SKM-1 (cell line): Measurements from ENCODE around the gene SEPTIN2.
"Not testable (repeated sequence)": the region's sequence is repeated elsewhere in the genome, so short reads cannot be mapped to it uniquely, and the experiment has no call there.

ENCODE experiments used
- DNase-seq: peaks from one replicate; lab custom pipeline; 2025; ENCODE audit not compliant: unreplicated experiment; lab: John Stamatoyannopoulos, UW

The SEPTIN2 gene

DNA sequence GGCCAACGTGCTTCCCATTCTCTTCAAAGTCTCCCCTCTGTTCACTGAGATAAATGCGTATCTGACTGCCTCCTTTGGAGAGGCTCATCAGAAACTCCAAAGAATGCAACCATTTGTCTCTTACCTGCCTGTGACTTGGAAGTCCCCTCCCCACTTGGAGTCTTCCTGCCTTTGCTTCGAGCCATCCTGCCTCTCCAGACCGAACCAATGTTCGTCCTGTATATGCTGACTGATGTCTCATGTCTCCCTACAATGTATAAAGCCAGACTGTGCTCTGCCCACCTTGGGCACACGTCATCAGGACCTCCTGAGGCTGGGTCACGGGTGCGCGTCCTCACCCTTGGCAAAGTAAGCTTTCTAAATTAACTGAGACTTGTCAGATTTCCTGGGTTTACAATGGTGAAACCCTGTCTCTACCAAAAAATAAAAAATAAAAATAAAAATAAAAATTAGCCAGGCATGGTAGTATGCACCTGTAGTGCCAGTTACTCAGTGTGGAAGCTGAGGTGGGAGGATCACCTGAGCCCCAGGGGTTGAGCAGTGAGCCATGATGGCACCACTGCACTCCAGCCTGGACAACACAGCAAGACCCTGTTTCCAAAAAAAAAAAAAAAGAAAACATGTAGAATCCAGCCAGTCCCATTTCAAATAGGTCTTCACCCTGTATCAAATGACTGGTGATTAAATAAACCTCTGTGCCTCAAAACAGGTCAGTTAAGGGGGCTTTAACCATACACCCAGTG, 29.2 kb upstream of the SEPTIN2 start:
- DNase-seq = no peak

GRCh38 chr2:241288324-241288888, 27.3 kb upstream of the SEPTIN2 start:
- no peak for DNase-seq

- DNase-seq = no peak
Observed at GRCh38 chr2:241289053-241289452, 26.7 kb upstream of the SEPTIN2 start.

DNA sequence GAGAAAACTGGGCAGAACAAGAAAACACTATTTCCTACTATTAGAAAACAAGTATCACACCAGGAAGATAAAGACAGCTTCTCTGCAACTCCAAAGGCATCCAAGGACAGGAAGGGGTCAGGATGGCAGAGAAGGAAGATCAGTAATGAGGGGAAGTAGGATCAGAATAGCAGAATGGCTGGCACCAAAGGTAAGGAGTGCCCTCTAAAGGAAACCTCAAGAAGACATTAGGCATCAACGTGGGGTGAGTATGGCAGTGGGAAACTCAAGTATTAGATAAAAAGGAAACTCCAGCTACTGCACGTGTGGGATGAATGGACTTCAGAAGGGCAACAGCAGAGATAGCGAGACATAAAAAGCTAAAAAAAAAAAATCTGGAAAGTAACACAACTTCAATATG, 26.1 kb upstream of the SEPTIN2 start:
- no peak for DNase-seq

GRCh38 chr2:241291153-241291552, 24.6 kb upstream of the SEPTIN2 start:
- DNase-seq = no peak

- DNase-seq = no peak
Observed at GRCh38 chr2:241291977-241292376, 23.7 kb upstream of the SEPTIN2 start.

GRCh38 chr2:241293378-241293797, 22.3 kb upstream of the SEPTIN2 start:
- not testable (repeated sequence) for DNase-seq

DNA sequence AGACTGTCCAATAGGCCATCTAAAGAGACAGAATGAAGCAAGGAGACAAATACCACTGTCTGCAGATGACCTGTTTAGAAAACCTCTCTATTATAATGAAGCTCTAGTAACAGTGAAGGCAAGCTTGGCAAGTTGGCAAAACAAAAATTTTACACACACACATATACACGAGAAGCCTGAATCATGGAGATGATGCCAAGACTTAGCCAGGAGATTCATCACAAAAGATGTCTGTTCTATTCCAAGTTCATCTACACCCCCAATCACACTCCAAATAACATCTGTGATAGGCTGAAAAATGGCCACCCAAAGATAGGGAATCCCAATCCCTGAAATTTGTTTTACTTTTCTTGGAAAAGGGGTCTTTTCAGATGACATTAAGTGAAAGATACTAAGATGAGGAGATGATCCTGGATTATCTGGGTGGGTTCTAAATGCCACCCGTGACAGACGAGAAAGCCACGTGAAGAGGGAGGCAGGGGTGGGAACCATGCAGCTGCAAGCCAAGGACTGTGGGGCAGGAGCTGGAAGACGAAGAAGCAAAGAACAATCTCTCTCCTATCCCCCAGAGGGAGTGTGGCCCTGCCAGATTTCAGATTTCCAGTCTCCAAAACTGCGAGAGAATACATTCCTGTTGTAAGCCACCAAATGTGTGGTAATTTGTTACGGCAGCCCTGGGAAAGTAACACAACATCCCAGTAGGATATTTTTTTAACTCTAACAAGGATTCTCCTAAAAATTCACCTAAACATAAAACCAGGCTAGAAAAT, 20.2 kb upstream of the SEPTIN2 start:
- DNase-seq = no peak

DNA sequence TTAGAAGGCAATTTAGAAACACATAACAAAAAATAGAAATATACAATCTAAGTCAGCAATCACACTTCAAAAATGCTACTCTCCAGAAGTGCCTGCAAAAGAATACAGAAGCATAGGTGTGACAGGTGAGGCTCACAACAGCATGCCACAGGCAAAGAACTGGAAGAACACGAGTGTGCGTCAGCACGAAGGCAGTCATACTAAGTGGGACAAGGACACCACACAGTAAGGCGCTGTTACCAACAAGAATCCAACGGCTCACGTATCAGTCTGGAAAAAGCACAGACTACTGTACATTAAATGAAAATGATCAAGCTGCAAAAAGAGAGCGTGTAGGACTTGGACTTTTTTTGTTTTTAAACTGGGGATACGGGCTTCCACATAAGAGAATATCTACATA, 19.0 kb upstream of the SEPTIN2 start:
- DNase-seq = no peak

GRCh38 chr2:241298673-241299072, 17.1 kb upstream of the SEPTIN2 start:
- DNase-seq = no peak

DNA sequence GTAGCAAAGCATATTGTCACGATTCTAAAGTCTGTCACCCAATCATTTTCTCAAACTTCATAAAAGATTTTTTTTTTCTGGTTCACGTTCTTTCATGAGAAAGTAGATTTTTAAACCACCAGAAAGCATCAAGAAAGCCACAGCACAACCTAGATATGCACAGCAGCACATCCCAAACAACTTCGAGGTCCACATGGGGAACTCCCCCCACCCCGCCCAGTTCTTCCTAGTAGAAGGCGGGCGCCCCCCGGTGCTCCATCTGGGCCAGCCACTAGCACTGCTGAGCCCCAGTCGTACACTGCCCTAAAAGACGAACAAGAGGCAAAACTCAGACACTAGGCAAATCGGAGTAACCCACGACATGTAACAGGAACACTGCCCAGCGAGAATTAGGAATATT, 15.7 kb upstream of the SEPTIN2 start:
- no peak for DNase-seq

DNA sequence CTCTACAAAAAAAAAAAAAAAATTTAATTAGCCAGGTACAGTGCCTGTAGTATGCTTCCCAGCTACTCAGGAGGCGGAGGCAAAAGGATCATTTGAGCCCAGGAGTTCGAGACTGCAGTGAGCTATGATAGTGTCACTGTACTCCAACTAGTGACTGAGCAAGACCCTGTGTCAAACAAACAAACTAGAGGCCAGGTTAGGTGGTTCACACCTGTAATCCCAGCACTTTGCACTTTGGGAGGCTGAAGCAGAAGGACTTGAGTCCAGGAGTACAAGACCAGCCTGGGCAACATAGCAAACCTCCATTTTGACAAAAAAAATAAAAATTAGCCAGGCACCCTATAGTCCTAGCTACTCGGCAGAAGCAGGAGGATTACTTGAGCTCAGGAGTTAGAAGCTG, 13.6 kb upstream of the SEPTIN2 start:
- no peak for DNase-seq

DNA sequence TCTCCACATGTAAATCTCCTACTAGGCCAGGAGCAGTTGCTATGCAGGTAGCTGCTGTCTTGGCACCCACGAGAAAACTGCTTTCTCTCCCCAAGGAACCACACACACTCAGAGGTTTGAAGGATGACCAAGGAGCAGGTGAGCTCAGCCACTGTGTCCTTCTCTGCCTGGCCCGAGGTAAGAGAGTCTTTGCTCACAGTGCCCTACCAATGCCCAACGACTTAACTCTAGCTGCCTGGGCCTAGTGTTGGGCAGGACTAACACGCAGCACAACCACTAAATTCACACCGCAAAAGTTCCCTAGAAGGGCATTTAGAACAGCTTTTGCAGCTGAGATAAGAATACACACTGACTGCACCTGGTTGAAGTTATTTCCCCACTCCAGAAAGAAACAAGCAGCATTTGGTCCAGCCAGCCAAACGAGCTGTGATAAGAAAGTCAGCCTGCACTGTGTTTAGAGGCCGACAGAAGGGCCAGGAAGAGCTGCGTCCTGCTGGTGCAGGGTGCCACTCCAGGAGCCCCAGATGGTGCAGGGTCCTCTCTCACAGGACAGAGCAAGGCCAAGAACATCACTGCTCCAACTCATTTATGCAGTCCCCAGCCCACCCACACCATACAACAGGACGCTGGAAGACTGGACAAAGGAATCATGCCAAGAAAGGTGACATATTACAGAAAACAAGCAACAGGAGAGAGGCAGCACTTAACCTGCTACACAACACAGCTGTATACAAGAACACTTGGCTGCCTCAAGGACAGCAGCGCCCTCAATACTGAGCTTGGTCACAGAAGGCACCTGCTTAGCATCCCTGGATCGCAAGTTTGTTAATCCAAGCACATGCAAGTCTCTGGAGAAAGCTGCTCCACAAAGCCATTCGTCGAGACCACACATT, 12.7 kb upstream of the SEPTIN2 start:
- DNase-seq = no peak

DNA sequence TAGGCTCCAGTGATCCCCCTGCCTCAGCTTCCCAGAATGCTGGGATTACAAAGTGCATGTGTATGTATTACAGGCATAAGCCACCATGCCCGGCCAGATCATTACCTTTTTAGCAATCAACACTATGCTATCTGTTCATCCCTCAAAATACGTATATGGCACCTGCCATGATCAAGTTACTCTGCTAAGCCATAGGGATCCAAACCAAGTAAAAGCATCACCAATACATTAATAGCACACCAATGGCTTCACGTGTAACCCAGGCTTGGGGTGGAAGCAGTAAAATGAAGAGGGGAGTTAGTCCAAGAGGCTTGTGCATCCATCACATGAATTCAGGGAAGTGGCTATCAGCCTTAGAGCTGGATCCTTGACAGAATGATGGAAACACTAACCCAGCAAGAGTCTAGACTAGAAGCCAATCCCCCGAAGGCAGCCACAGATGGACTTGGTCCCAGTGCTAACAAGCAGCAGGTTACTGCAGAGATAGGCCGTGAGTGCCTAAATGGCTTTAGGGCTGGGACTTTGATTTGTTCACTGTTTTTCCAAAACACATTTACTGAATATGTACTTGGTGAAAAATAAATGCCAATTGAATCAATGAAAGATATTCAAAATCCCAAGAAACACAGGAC, 11.6 kb upstream of the SEPTIN2 start:
- DNase-seq = no peak

DNA sequence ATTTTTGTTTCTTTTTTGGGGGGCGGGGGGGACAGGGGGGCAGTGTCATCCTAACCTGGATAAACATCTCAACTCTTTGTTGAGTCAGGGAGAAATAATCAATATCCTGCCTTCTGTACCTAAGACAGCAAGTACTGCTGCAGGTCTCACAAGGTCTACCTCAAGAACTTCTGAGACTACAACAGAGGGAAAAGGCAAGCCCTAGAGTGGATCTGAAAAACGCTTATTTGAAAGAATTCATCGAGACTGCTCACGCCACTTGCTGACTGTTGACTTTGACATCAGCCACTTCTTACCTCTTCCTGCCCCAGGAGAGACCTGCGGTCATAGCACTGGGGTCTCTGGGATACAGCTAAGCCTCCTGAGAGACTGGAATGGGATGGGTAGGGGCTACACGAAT, 8.7 kb upstream of the SEPTIN2 start:
- DNase-seq = no peak

- no peak for DNase-seq
Observed at GRCh38 chr2:241308267-241308666, 7.5 kb upstream of the SEPTIN2 start.

DNA sequence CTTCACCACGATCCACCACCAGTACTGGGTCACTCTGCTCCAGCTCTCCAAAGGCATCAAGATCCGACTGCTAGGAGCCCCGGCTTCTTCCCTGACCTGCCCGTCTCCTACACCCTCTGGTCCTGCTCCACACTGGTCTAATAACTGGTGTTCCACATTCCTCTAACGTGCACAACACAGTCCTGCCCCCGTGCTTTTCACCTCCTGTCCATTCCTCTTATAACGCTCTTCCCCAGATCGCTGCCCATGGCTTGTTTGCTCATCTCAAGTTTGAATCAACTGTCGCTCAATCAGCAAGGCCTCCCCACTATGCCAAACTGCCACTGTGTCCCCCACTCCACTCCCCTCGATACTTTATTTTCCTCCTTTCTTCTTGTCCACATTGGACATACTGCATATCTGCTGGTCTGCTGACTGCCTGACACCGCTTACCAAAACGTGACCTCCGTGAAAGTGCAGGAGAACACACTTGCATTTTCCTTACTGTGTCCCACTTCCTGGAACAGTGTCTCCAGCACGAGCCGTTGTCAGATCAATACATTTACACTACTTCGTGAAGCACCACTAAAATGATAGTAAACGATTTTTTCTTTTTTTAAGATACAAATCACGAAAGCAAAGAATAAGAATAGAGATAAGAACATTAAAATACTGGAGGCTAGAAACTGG, 6.8 kb upstream of the SEPTIN2 start:
- no peak for DNase-seq

GRCh38 chr2:241309684-241310117, 6.0 kb upstream of the SEPTIN2 start:
- DNase-seq = peak; percentile 82

DNA sequence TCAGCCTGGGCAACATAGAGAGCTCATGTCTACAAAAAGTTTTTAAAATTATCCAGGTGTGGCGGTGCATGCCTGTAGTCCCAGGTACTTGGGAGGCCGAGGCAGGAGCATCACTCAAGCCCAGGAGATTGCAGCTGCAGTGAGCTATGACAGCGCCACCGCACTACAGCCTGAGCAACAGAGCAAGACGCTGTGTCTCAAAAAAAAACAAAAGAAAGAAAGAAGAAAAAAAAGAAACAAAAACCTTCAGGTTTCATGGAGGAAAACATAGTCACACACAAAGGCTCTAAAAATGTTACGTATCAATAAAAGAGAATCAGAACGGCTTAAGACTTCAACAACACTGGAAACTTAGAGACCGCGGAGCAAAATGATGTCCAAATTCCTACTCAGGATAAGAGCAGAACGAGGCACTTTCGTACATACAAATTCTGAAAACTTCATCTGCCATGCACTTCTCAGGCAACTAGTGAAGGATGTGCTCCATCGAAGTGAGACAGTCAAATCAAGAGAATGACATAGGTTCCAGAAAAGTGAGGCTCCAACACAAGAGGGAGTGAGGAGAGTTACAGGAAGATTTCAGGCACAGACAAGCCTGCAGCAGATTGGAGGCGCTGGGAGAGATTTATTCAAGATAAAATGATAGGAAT, 4.7 kb upstream of the SEPTIN2 start:
- DNase-seq = no peak

DNA sequence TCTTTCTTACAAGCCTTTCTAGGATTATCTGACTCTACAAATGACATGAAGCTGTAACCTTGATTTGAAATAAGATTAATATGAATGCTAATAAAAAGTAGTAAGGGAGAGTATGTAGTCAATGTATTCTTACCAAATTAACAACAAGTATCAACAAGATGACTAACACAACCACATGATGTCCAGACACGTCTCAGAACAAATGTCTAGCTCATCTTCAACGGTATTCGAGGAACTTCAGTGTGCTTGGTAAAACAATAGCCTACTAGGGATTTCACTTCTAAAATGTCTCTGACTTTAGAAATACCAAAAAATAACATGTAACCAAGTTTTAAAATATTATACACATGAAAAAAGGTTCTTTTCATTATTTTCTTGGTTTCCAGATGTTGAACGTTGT, 3.6 kb upstream of the SEPTIN2 start:
- no peak for DNase-seq
